ENCODE data around the gene IPCEF1. TPM values are rescaled to one million over a fixed set of nuclear protein-coding genes. Genes with fewer than 3 reads are reported as not detected.
"Not testable (repeated sequence)": the region's sequence is repeated elsewhere in the genome, so short reads cannot be mapped to it uniquely, and the experiment has no call there.

The IPCEF1 gene
- total RNA-seq, 1 donor from 2014 or later, result 2.2 TPM

DNA sequence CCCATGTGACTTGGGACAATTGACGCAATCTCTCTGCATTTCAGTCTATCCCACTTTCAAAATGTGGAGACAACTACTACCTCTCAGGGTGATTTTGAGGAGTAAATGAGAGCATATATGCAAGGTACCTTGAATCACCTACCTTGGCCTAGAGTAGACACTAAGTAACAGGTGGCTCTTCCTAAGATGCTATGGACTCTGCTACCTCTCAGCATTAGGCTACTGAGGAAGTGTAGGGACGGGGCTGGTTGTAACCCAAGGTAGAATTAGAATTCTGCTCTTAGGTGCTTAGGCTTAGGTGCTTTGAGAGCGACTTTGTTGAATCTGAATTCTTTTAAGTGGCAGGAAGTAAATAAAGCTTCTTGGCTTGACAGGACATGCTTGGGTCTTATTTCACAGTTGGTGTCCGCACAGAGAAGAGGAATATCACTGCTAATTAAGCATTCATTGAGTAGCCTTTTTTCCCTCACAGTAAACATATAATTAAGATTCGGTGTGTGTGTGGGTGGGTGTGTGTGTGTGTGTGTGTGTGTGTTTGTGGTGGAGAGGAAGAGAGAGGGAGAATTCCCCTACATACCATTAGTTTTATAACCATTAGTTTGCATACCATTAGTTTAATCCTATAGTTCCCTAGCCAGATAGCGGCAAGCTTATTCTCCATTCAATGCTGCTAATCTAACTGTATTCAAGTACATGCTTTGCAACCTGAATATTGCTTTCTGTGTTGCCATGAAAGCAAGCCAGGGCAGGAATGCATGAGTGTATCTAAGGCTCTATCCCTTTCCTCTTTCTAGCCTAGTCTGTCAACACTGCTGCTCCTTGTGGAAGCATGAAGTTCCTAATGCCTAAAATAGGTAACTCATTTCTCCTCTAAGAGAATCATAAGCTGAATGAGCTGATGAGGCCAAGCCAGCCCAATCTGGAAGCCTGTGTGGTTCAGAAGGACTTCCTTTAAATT lies 112.5 kb downstream of the IPCEF1 start:
- no peak for DNase-seq

DNA sequence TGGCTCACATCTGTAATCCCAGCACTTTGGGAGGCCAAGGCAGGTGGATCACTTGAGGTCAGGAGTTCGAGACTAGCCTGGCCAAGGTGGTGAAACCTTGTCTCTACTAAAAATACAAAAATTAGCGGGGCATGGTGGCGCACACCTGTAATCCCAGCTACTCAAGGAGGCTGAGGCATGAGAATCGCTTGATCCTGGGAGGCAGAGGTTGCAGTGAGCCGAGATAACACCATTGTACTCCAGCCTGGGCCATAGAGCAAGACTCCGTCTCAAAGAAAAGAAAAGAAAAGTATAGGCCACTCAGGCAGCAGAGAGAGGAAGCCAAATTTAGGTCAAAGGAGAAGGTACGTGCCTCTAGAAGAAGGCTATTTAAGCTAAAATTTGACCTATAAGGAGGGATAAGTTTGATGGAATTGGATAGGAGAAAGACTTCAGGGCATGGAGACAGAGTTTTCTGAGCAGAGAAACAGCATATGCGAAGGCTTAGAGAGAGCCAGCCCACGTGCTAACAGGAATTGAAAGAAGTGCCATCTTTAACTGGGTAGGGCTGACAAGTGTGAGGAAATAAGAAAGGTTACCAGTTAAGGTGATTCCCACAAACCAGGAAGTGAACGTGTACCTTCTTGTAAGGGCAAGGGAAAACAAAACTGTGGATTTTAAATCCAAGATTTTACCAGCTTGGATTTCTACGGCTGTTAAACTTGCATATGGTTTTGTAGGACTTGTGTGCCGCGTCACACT lies 113.8 kb downstream of the IPCEF1 start:
- DNase-seq, result no peak

- DNase-seq, result no peak
Observed at GRCh38 chr6:154241581-154241980, 115.0 kb downstream of the IPCEF1 start.

- DNase-seq, result not testable (repeated sequence)
Observed at GRCh38 chr6:154241061-154241460, 115.5 kb downstream of the IPCEF1 start.

- no peak for DNase-seq
Observed at GRCh38 chr6:154239392-154239791, 117.2 kb downstream of the IPCEF1 start.

DNA sequence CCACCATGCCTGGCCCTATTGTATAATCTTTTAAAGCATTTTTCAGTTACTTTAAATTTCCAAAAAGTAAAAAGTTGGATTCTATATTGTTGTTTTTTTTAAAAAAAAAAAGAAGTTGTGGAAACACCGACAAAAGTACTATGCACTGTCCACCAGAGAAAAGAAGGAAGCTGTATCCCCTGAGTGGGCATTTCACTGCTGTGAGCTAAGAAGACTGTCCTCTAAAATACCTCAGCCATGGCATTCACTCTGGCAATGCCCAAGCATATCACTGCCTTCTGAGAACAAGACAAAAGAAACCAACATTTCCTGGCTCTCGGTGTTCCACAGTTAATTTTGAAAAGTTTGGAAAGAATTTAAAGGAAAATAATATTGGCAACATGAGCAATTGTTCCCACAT lies 117.8 kb downstream of the IPCEF1 start:
- no peak for DNase-seq

DNA sequence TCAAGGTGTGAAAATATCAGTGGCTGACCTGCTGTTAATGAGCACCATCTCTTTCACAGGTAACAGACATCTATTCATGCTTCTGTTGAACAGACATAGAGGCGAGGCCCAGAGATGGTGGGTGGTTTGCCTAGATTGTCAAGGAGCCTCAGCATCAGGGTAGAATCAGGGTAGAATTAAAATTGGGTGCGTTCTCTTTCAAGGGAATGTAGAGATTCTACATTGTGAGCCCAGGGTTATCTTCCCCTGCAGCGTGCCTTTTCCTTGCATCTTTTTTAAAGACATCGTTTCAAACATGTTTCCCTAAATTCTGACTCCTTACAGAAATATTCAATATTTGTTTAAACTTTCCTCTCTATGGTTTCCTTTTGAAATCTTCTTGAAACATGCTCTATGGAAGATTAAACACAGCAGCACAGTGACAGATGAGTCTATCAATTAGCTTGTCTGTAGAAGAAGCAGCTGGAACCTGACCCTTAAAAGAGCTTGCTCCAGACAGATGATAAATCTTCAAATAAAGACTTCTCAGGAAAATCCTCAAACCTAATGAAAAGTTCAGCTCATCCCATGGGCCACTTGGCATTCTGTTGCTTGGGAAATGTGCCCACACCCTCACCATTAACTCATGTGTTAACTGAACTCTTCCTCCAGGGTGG lies 119.8 kb downstream of the IPCEF1 start:
- DNase-seq, result no peak

DNA sequence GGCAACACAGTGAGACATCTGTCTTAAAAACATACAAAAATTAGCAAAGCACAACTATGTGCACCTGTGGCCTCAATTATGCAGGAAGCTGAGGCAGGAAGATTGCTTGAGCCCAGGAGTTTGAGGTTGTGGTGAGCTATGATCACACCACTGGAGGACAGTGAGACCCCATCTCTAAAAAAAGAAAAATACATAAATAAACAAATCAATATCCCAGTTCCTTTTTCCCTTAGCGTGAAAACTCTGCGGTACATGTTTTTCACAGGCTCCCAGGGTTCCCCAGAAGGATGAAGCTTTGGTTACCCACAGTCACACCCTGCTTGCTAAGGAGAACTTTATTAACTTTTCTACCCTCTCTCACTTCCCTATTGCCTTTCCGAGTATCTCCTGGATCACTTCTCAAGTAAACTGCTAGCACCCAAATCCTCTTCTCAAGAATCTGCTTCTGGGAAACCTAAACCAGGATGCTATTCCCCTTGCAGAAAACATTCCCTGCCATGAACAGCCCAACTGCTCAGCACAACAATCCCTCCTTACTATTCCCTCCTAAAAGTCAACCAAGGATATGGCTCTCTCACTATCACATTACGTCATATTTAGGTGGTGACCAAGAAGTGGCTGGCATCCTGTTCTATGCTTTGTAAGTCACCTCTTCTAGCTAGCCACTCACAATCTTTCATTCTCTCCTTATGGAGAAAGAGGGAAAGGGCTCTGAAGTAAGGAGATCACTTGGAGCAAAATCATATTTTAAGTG lies 122.4 kb downstream of the IPCEF1 start:
- no peak for DNase-seq

DNA sequence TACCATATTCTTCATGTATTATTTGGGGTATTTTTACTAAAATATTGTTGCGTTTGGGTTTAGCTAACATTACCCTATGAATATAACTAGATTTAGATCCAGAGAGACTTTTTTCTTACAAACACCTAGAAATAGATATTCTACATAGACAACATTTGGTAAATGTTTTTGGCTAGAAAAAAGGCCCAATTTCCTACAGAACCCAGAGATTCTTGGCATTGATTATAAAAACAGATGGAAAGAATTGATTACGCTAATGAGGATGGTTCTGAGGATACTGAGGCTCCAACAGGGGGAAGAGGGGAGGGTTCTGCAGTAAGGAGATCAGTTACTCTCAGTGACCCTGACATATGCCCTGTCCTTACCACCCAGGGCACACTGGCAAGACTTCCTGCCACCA lies 123.2 kb downstream of the IPCEF1 start:
- no peak for DNase-seq

DNA sequence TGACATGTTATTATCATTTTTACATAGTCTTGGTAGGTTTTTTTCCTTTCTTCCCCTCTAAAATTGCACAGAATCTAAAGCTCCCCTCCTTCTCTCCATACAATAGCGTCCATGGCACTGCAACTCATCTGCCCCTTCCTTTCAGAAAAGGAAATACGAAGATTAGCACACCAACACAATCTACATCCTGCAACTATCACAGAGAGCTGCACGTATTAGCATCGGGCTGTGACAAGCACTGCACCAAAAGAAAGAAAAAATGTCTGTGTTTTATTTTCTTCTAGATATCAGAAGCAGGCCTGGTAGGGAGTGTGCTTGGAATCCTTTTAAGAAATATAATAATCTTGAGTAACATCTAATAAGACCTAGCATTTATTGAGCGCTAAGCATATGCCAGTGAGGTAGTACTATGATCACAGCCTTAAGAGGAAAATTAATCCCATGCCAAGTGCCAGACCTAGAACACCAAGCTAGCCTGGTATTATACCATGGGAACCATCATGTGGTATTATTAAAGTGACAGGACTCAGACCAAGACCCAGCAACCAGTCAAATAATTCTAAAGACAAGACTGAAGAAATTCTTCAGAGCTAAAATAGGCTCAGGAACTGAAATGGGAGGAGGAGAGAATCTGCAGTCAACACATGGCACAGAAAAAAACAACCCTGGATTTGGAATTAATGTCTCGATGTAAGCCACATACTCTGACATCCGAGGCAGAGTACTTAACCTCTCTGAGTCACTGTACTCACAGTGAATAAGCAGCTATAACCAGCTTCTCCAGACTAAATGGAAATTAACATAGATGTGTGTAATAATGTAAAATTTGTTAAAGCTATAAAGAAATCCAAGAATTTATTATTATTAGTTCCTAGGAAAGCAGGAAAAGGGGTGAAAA lies 124.3 kb downstream of the IPCEF1 start:
- no peak for DNase-seq

DNA sequence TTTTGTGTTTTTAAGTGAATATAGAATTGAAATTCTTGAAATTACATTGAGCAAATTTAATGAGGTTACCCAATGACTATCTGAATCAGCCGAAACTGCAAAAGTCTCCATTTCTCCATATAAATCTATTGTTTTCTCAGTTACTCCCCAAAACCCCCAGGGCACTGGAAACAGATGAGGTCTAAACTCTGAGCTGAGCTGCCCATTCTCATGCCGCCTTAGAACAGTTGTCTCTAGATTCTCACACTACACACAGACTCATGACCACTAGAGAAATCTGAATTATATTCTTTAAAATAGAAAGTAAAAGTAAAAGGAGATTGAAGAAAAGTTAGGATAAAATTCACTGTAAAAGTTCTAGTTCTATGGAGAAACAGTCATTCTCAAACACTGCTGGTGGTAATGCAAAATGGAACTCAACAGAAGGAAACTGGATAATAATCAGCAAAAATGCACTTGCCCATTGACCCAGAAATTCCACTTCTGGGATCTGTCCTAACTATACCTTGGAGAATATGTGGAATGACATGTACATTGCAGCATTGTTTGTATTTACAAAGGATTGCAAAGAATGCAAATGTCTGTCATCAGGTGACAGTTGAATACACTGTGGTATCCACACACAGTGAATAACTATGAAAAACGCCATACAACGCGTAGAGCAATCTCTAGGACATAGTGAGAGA lies 125.5 kb downstream of the IPCEF1 start:
- DNase-seq, result no peak

DNA sequence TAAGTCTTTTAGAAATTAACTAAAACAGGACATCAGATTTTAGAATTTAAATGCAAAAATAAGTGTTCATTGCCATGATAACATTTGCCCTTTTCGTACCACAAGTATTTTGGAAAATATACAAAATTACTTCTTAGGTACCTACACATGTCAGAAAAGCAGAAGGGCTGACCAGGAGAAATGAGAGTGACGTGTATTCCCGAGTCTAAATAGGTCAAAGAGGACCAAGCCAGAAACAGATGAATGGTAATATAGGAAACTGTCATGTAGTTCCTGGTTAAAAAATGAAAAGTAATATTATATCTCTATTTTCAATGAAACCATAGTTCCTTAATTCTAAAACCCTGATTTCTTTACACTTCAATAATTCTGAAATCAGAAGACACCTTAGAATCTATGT lies 126.2 kb downstream of the IPCEF1 start:
- DNase-seq, result no peak

- no peak for DNase-seq
Observed at GRCh38 chr6:154229786-154230185, 126.8 kb downstream of the IPCEF1 start.

DNA sequence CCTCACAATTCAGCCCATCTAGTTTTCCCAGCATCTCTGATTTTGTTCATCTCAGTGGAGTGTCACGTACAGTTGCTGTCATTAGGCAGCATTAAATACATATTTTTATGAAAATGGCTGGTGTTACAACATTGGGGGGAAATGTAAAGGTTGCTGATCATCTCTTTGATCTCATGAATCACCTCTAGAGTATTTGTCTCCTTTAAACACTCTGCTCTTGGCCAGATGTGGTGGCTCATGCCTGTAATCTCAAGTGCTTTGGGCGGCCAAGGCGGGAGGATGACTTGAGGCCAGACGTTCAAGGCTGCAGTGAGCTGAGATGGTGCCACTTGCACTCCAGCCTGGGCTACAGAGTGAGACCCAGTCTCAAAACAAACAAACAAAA lies 128.1 kb downstream of the IPCEF1 start:
- DNase-seq, result no peak

DNA sequence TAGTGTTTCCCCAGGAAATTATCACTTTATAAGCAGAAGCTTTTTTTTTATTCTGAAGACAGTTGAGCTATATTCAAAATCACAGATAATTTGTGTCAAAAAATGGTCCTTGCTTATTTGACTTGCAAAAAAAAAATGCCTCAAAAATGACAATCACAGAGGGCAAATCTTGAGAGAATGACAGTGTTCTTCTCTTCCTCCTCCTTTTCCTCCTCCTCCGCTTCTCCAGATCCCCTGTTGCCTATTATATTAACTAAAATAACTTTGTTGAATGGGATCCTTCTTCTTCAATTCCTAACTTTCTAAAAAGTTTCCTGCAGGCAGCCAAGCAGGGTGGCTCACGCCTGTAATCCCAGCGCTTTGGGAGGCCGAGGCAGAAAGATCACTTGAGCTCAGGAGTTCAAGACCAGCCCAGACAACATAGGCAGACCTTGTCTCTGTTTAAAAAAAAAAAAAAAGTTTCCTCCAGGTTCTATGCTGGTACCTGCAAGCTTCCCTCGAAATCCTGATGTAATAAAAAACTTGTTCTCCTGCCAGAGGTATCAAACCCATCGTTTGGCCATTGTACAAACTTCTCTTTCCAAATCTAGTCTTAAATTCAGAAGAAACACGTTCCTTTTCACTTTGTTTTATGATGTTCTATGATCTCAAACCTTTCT lies 128.6 kb downstream of the IPCEF1 start:
- DNase-seq, result no peak

GRCh38 chr6:154226461-154226860 lies 130.1 kb downstream of the IPCEF1 start:
- no peak for DNase-seq

- DNase-seq, result no peak
Observed at GRCh38 chr6:154223296-154223695, 133.3 kb downstream of the IPCEF1 start.

DNA sequence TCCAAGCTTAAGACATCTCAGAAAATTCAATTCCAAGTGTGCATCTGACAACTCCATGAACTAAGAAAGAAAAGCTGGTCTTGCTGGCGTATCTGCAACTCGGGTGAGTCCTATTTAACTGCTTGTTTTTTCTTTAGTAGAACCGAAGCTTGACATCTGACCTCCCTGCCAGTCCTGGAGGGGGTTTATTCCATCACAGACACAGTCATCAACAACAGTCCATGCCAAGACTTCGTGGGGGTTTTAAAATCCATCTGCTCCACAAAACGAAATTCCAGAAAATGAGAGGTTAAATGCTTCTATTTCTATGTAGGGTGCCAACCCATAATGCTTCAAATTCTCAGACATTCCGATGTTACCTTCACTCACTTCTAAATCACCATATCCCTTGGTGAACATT lies 133.9 kb downstream of the IPCEF1 start:
- no peak for DNase-seq

GRCh38 chr6:154219250-154219649 lies 137.4 kb downstream of the IPCEF1 start:
- no peak for DNase-seq

DNA sequence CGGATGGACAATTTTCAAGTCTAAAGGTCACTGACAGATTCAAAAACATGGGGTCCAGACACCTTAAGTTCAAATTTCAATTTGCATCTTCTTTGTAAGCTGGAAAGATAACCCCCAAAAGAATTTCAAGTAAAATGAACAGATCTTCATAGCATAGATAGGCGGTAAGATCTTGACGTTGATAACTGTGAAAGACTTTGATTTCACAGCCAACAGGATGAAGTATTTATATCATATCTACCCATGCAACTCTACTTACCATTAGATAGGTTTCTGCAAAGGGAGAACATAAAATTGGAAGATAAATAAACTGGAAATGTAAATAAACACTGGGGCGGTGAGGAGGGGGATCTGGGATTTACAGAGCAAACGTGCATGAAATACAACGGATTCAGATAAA lies 137.8 kb downstream of the IPCEF1 start:
- DNase-seq, result no peak
